Activated naive CD4-positive, alpha-beta T cell treated with anti-CD3 and anti-CD28 coated beads for 36 hours (primary cell): ENCODE results near the gene SDHAF4. TPM values are rescaled to one million over a fixed set of nuclear protein-coding genes. Genes with fewer than 3 reads are reported as not detected.
"Not testable (repeated sequence)": the region's sequence is repeated elsewhere in the genome, so short reads cannot be mapped to it uniquely, and the experiment has no call there.

Experiments used
- CTCF ChIA-PET: fragments of 350-600 bp; sonication (Branson Sonifier 250); formaldehyde crosslinking; loops from one replicate; lab custom pipeline; 2021; ENCODE audit warnings: antibody characterized with exemption; lab: Charles Lee
- DNase-seq: peaks from one replicate; pipeline ENCODE4 v3.0.0-alpha.2; 2020
- H3K27ac Mint-ChIP-seq: one replicate; pipeline ENCODE4 v1.8.0; 2021; ENCODE audit warnings: mild to moderate bottlenecking, mixed read lengths
- H3K27me3 Mint-ChIP-seq: one replicate; pipeline ENCODE4 v1.8.0; 2021; ENCODE audit warnings: low read depth, mixed read lengths
- H3K36me3 Mint-ChIP-seq: one replicate; pipeline ENCODE4 v1.8.0; 2021; ENCODE audit warnings: low read depth, mixed read lengths
- H3K4me1 Mint-ChIP-seq: one replicate; pipeline ENCODE4 v1.8.0; 2021; ENCODE audit warnings: low read depth, mixed read lengths
- H3K4me3 Mint-ChIP-seq: one replicate; pipeline ENCODE4 v1.8.0; 2021; ENCODE audit warnings: mild to moderate bottlenecking, moderate library complexity, mixed read lengths
- H3K9me3 Mint-ChIP-seq: one replicate; pipeline ENCODE4 v1.8.0; 2021; ENCODE audit warnings: mixed read lengths
- intact Hi-C: fragments of 100-400 bp; cut with micrococcal nuclease; formaldehyde crosslinking; loops from one replicate; pipeline ENCODE4 v1.15.1; 2023
- total RNA-seq, 2 experiments: library from RNA; stranded (reverse); gene quantifications; one replicate each; pipeline ENCODE4 v1.2.3, GENCODE V29; 2021

SDHAF4 gene
- total RNA-seq, 2 experiments from 2014 or later: 16.8 to 17.9 TPM

GRCh38 chr6:70551566-70551965 lies 15.2 kb upstream of the SDHAF4 start:
- CTCF ChIA-PET: interaction anchor here (0.8 to 1.0 kb wide), 2 partner anchors 28 to 135 kb away, joined by 3 read pairs; no protein-coding TSS in a partner anchor
- Mint-ChIP-seq H3K4me1 (no peaks in the 10 kb centered on the region), H3K36me3 (no peaks in the 10 kb centered on the region), H3K27me3 (no peaks in the 10 kb centered on the region), H3K27ac (no peak overlapping the region), H3K9me3 (no peaks in the 10 kb centered on the region), H3K4me3 (no peak overlapping the region)
- DNase-seq: no peak
- intact Hi-C loops: loop anchor here (1.0 kb wide), 1 partner anchor 135 kb away; no protein-coding TSS in a partner anchor

- intact Hi-C loops, H3K27me3 Mint-ChIP-seq, H3K27ac Mint-ChIP-seq, DNase-seq, H3K4me1 Mint-ChIP-seq, H3K9me3 Mint-ChIP-seq, H3K4me3 Mint-ChIP-seq, H3K36me3 Mint-ChIP-seq: not testable (repeated sequence)
- CTCF ChIA-PET: interaction anchor here (0.6 kb wide), 1 partner anchor 51 kb away, joined by 3 read pairs; no protein-coding TSS in a partner anchor
These were observed 14.3 kb upstream of the SDHAF4 start for GRCh38 chr6:70552286-70552940.

GRCh38 chr6:70552974-70553373 lies 13.8 kb upstream of the SDHAF4 start:
- H3K4me1 Mint-ChIP-seq: peaks cover 12% of the 10 kb centered on the region
- H3K36me3 Mint-ChIP-seq: no peaks in the 10 kb centered on the region
- no peaks in the 10 kb centered on the region for H3K27me3 Mint-ChIP-seq
- no peak overlapping the region for H3K27ac Mint-ChIP-seq
- H3K9me3 Mint-ChIP-seq: no peaks in the 10 kb centered on the region
- DNase-seq: no peak
- CTCF ChIA-PET: no interaction called here
- intact Hi-C loops: no loop called here
- no peak overlapping the region for H3K4me3 Mint-ChIP-seq

GRCh38 chr6:70557998-70558397 lies 8.7 kb upstream of the SDHAF4 start:
- Mint-ChIP-seq H3K9me3 (no peaks in the 10 kb centered on the region), H3K27ac (peak overlapping the region; percentile 64), H3K36me3 (no peaks in the 10 kb centered on the region), H3K4me1 (peaks cover 21% of the 10 kb centered on the region), H3K27me3 (no peaks in the 10 kb centered on the region), H3K4me3 (no peak overlapping the region)
- CTCF ChIA-PET: interaction anchor here (0.6 kb wide), 1 partner anchor 121 kb away, joined by 3 read pairs; no protein-coding TSS in a partner anchor
- no peak for DNase-seq
- intact Hi-C loops: loop anchor here (1.0 kb wide), 1 partner anchor 8 kb away; the partner anchor contains the start of gene SDHAF4

- DNase-seq, intact Hi-C loops: not testable (repeated sequence)
These were observed 4.3 kb upstream of the SDHAF4 start for GRCh38 chr6:70562401-70562800.

GRCh38 chr6:70563530-70563929 lies 3.2 kb upstream of the SDHAF4 start:
- Mint-ChIP-seq H3K36me3 (peaks cover 7% of the 10 kb centered on the region), H3K4me1 (peaks cover 11% of the 10 kb centered on the region), H3K9me3 (no peaks in the 10 kb centered on the region), H3K4me3 (no peak overlapping the region), H3K27ac (no peak overlapping the region), H3K27me3 (no peaks in the 10 kb centered on the region)
- no peak for DNase-seq
- CTCF ChIA-PET: interaction anchor here (1.0 kb wide), 1 partner anchor 123 kb away, joined by 3 read pairs; no protein-coding TSS in a partner anchor
- intact Hi-C loops: no loop called here

More at GRCh38 chr6:70562401-70562800, 4.3 kb upstream of the SDHAF4 start:
- H3K4me1 Mint-ChIP-seq: peaks cover 19% of the 10 kb centered on the region
- CTCF ChIA-PET, H3K9me3 Mint-ChIP-seq, H3K36me3 Mint-ChIP-seq, H3K27me3 Mint-ChIP-seq, H3K27ac Mint-ChIP-seq, H3K4me3 Mint-ChIP-seq: not testable (repeated sequence)

- peaks cover 14% of the 10 kb centered on the region for H3K36me3 Mint-ChIP-seq
- CTCF ChIA-PET: interaction anchor here (0.6 to 0.8 kb wide), 2 partner anchors 132 to 174 kb away, joined by 3 to 7 read pairs; no protein-coding TSS in a partner anchor
- intact Hi-C loops: no loop called here
- peaks cover 2% of the 10 kb centered on the region for H3K4me1 Mint-ChIP-seq
- H3K27me3 Mint-ChIP-seq: no peaks in the 10 kb centered on the region
- H3K4me3 Mint-ChIP-seq: no peak overlapping the region
- no peak for DNase-seq
- no peak overlapping the region for H3K27ac Mint-ChIP-seq
- H3K9me3 Mint-ChIP-seq: no peaks in the 10 kb centered on the region
These were observed 7.9 kb downstream of the SDHAF4 start for GRCh38 chr6:70574643-70575042.

GRCh38 chr6:70575899-70576495 lies 9.3 kb downstream of the SDHAF4 start:
- CTCF ChIA-PET: interaction anchor here (0.7 kb wide), 1 partner anchor 8 kb away, joined by 3 read pairs; no protein-coding TSS in a partner anchor
- no peak for DNase-seq
- peaks cover 14% of the 10 kb centered on the region for H3K36me3 Mint-ChIP-seq
- no peaks in the 10 kb centered on the region for H3K4me1 Mint-ChIP-seq
- H3K27ac Mint-ChIP-seq: no peak overlapping the region
- intact Hi-C loops: no loop called here
- H3K9me3 Mint-ChIP-seq: no peaks in the 10 kb centered on the region
- no peaks in the 10 kb centered on the region for H3K27me3 Mint-ChIP-seq
- no peak overlapping the region for H3K4me3 Mint-ChIP-seq

- Mint-ChIP-seq H3K36me3 (peaks cover 31% of the 10 kb centered on the region), H3K9me3 (no peaks in the 10 kb centered on the region), H3K27me3 (no peaks in the 10 kb centered on the region), H3K4me3 (no peak overlapping the region), H3K4me1 (peaks cover 7% of the 10 kb centered on the region), H3K27ac (no peak overlapping the region)
- CTCF ChIA-PET: interaction anchor here (0.6 kb wide), 1 partner anchor 100 kb away, joined by 3 read pairs; no protein-coding TSS in a partner anchor
- intact Hi-C loops: no loop called here
- DNase-seq: no peak
These were observed 19.4 kb downstream of the SDHAF4 start for GRCh38 chr6:70586114-70586513.

- CTCF ChIA-PET: no interaction called here
- no peak for DNase-seq
- Mint-ChIP-seq H3K9me3 (peaks cover 5% of the 10 kb centered on the region), H3K27ac (no peak overlapping the region), H3K4me3 (no peak overlapping the region), H3K36me3 (peaks cover 22% of the 10 kb centered on the region), H3K4me1 (peaks cover 7% of the 10 kb centered on the region), H3K27me3 (no peaks in the 10 kb centered on the region)
- intact Hi-C loops: no loop called here
These were observed 23.7 kb downstream of the SDHAF4 start for GRCh38 chr6:70590400-70590799.

GRCh38 chr6:70592391-70593117 lies 25.8 kb downstream of the SDHAF4 start:
- DNase-seq: no peak
- intact Hi-C loops: no loop called here
- Mint-ChIP-seq H3K4me3 (no peak overlapping the region), H3K36me3 (peaks cover 13% of the 10 kb centered on the region), H3K27ac (no peak overlapping the region), H3K9me3 (peaks cover 5% of the 10 kb centered on the region), H3K4me1 (no peaks in the 10 kb centered on the region), H3K27me3 (no peaks in the 10 kb centered on the region)
- CTCF ChIA-PET: interaction anchor here (0.6 kb wide), 1 partner anchor 100 kb away, joined by 3 read pairs; no protein-coding TSS in a partner anchor

GRCh38 chr6:70593118-70593486 lies 26.4 kb downstream of the SDHAF4 start:
- intact Hi-C loops: no loop called here
- no peak overlapping the region for H3K4me3 Mint-ChIP-seq
- CTCF ChIA-PET: no interaction called here
- no peak overlapping the region for H3K27ac Mint-ChIP-seq
- DNase-seq: no peak
- peaks cover 13% of the 10 kb centered on the region for H3K36me3 Mint-ChIP-seq
- H3K4me1 Mint-ChIP-seq: no peaks in the 10 kb centered on the region
- peaks cover 5% of the 10 kb centered on the region for H3K9me3 Mint-ChIP-seq
- H3K27me3 Mint-ChIP-seq: no peaks in the 10 kb centered on the region
